SHP77 (cell line): ENCODE results near the gene WDR76.

Source experiments
- DNase-seq, 2 experiments: peaks; one replicate each; lab custom pipeline; 2025; lab: John Stamatoyannopoulos, UW

WDR76 gene

DNA sequence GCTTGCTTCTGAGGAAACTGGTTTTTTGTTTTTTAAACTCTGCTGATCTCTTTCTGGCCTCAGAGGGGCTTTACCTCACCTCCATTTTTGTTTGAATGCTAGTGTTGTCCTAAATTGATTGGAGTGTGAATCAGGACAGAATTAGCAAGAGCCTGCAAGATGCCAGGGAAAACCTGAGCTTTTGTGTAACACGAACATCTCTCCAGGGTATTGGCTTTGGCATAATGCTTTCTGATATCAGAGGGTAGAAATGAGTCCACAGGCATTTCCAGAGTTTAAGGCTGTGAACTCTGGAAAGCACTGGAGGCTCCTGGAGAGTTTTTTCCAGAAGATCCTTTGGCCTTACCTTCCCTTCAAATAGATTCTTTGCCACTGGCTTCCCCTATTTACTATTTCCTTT lies 87.1 kb downstream of the WDR76 start:
- no peak for DNase-seq

- DNase-seq, result no peak
Observed at GRCh38 chr15:43915631-43916325, 89.0 kb downstream of the WDR76 start.

DNA sequence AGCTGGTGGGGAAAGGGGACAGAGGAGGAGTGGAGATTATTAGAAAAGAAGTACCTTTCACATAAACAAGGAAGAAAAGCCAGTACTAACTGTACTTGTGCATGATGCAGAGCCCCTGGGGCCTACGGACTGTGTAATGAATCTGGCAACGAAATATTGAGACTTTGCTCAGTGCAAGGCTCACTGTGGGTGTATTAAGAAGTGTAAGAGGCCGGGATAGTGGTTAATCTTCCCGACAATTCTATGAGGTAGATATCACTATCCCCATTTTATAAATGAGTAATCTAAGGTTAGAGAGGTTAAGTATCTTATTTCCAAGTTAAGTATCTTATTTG lies 89.5 kb downstream of the WDR76 start:
- no peak for DNase-seq
